ENCODE data around the gene STX4.

STX4 gene

DNA sequence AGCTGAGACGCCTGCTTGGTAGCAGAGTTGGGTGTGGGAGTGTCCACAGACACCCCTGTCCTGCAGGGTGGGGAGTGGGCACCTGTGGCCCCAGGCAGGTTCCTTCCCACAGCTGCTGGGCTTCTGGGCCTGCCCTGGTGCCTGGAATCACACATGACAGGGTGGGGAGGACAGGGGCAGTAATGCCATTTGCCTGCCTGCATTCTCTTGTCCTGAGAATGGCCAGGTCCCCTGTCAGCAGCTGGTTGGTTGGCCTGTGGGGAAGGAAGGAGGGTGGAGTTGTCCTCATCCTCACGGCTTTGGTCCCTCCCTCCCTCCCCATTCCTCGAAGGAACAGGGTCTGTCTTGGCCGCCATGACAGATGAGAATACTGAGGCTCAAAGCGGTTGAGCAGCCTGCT, 50.2 kb downstream of the STX4 start:
- H3K27me3 ChIP-seq (ENCODE audit: control insufficient read depth, insufficient read depth, low read length): no peaks in the 10 kb centered on the region
- no peaks in the 10 kb centered on the region for H3K9me3 ChIP-seq (ENCODE audit: control insufficient read depth, low read depth, low read length)
- no peaks in the 10 kb centered on the region for H3K4me1 ChIP-seq (ENCODE audit: control insufficient read depth, low read depth, low read length)
- H3K36me3 ChIP-seq (ENCODE audit: control insufficient read depth, low read depth, low read length): peaks cover 27% of the 10 kb centered on the region
- H3K4me3 ChIP-seq (ENCODE audit: low read length): no peak overlapping the region
- no peak overlapping the region for H3K27ac ChIP-seq (ENCODE audit: low read length)
- H3K9ac ChIP-seq (ENCODE audit: low read length): no peak overlapping the region

DNA sequence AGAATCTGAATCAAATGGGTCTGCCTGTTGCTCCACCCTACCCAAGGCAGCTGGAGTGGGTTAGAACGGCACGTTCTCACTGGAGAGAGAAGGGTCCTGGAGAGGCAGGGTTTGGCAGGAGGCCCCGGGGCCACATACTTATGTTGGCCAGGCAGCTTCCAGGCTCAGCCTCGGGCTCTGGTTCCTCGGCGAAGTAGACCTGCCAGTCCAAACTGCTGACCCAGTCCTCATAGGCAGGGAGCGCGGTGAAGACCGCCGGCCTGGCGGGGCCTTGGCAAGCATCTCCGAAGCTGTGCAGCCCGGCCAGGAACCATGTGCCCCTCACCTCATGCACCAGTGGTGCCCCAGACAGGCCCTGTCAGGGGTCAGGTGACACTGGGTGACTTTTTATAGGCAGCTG, 50.6 kb downstream of the STX4 start:
- H3K4me1 ChIP-seq (ENCODE audit: control insufficient read depth, low read depth, low read length): no peaks in the 10 kb centered on the region
- peaks cover 23% of the 10 kb centered on the region for H3K36me3 ChIP-seq (ENCODE audit: control insufficient read depth, low read depth, low read length)

DNA sequence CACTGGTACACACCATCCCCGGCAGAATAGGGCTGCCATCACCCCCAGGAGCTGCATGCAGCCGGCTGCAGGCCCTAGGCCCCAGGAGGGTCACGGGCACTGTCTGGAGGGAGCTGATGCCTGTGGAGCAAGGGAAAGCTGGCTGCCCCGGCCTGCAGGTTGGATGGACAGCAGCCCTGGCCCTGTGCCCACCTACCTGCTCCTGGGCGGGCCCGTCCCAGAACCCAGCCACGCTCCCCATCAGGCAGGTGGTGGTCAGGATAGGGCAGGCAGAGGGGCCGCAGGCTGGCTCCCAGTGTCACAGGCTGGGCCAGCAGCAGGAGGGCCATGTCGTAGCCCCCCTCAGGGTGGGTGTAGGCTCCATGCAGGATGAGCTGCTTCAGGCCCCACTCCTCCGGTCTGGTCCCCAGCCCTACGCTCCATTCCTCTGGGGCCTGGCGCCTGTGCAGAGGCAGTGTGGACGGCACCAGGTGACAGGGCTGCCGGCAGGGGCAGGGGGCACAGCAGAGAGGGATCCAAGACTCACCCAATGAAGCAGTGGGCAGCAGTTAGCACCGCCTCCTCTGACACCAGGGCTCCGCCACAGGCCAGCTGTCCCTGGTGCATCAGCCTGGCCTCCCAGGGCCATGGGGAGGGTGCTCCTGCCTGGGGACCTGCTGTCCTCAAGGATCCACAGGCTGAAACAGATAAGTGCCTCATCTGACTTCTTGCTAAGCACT, 51.4 kb downstream of the STX4 start:
- Histone ChIP-seq H3K4me3 (ENCODE audit: low read length) (no peak overlapping the region), H3K36me3 (ENCODE audit: control insufficient read depth, low read depth, low read length) (peaks cover 16% of the 10 kb centered on the region), H3K27ac (ENCODE audit: low read length) (no peak overlapping the region), H3K9ac (ENCODE audit: low read length) (no peak overlapping the region), H3K27me3 (ENCODE audit: control insufficient read depth, insufficient read depth, low read length) (no peaks in the 10 kb centered on the region), H3K4me1 (ENCODE audit: control insufficient read depth, low read depth, low read length) (no peaks in the 10 kb centered on the region), H3K9me3 (ENCODE audit: control insufficient read depth, low read depth, low read length) (no peaks in the 10 kb centered on the region)

More for the DNA sequence above, 50.6 kb downstream of the STX4 start:
- H3K4me3 ChIP-seq (ENCODE audit: low read length): no peak overlapping the region
- H3K27ac ChIP-seq (ENCODE audit: low read length): no peak overlapping the region
- no peaks in the 10 kb centered on the region for H3K27me3 ChIP-seq (ENCODE audit: control insufficient read depth, insufficient read depth, low read length)
- no peak overlapping the region for H3K9ac ChIP-seq (ENCODE audit: low read length)
- no peaks in the 10 kb centered on the region for H3K9me3 ChIP-seq (ENCODE audit: control insufficient read depth, low read depth, low read length)

DNA sequence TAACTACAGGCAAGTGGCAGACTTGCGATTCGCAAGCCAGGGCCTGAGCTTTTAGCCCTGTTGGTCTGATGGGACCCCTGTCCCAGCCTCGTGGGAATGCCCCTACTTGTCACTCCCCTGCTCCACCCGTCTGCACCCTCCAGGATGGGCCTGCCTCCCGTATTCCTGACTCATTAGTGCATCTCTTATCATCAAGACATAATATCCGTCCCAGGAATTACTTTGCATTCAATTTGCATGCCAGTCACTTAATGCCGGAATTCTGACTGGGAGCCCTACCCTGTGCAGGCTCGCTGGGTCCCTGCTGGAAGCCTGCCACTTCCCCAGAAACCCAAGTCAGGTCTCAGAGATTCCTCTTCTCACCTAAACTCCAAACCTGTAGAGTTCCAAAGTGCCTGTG, 52.1 kb downstream of the STX4 start:
- no peak overlapping the region for H3K4me3 ChIP-seq (ENCODE audit: low read length)
- peaks cover 14% of the 10 kb centered on the region for H3K36me3 ChIP-seq (ENCODE audit: control insufficient read depth, low read depth, low read length)

DNA sequence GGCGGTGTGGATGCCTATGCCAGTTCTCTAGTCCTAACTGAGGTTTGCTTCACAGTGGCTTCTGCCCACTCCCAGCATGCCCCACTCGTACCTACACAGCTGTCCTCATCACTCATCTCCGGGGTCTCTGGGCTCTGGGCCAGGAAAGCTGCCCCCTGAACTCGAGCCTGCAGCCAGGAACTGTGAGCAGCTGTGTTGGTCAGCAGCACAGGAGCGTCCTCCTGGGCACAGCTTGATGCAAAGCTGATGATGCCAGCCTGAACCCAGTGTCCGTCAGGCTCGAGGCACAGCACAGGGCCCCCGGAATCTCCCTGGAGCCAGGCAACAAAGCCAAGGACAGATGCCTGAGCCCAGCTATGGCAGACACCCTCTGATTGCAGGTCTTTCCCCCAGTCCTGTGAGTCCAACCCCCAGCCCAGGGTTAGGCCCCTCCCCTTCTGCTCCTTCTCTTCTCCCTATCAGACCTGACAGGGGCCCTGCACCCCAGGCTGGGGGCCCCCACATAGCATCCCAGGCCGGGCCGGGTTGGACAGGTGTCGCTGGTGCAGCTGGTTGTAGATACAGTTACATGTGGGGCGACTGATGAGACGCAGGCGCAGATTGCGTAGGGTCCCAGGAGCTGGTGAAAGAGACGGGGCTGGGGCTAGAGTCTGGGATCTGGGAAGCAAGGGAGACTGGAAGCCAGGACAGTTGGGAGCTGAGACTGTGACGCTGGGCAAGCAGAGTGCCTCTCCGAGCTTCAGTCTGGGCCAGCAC, 52.7 kb downstream of the STX4 start:
- Histone ChIP-seq H3K9ac (ENCODE audit: low read length) (no peak overlapping the region), H3K4me1 (ENCODE audit: control insufficient read depth, low read depth, low read length) (no peaks in the 10 kb centered on the region), H3K27ac (ENCODE audit: low read length) (no peak overlapping the region), H3K4me3 (ENCODE audit: low read length) (no peak overlapping the region), H3K27me3 (ENCODE audit: control insufficient read depth, insufficient read depth, low read length) (no peaks in the 10 kb centered on the region), H3K36me3 (ENCODE audit: control insufficient read depth, low read depth, low read length) (peaks cover 14% of the 10 kb centered on the region), H3K9me3 (ENCODE audit: control insufficient read depth, low read depth, low read length) (no peaks in the 10 kb centered on the region)

More for the DNA sequence above, 52.1 kb downstream of the STX4 start:
- Histone ChIP-seq H3K4me1 (ENCODE audit: control insufficient read depth, low read depth, low read length) (no peaks in the 10 kb centered on the region), H3K27ac (ENCODE audit: low read length) (no peak overlapping the region), H3K27me3 (ENCODE audit: control insufficient read depth, insufficient read depth, low read length) (no peaks in the 10 kb centered on the region), H3K9ac (ENCODE audit: low read length) (no peak overlapping the region), H3K9me3 (ENCODE audit: control insufficient read depth, low read depth, low read length) (no peaks in the 10 kb centered on the region)

DNA sequence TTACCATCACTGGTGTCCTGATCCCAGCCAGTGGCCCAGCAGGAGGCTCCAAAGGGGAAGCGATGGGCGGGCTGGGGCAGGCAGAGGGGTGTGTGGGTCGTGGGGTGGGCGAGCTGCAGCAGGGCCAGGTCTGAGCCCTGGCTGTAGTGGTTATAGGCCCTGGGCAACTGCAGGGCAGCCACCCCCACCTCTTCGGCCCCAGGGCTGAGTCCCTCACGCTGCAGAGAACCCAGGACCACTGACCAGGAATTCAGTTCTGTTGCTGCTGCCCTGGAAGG, 53.2 kb downstream of the STX4 start:
- no peaks in the 10 kb centered on the region for H3K9me3 ChIP-seq (ENCODE audit: control insufficient read depth, low read depth, low read length)
- no peak overlapping the region for H3K27ac ChIP-seq (ENCODE audit: low read length)
- H3K27me3 ChIP-seq (ENCODE audit: control insufficient read depth, insufficient read depth, low read length): no peaks in the 10 kb centered on the region
- H3K4me3 ChIP-seq (ENCODE audit: low read length): no peak overlapping the region
- H3K4me1 ChIP-seq (ENCODE audit: control insufficient read depth, low read depth, low read length): no peaks in the 10 kb centered on the region
- H3K36me3 ChIP-seq (ENCODE audit: control insufficient read depth, low read depth, low read length): peaks cover 17% of the 10 kb centered on the region
- no peak overlapping the region for H3K9ac ChIP-seq (ENCODE audit: low read length)

DNA sequence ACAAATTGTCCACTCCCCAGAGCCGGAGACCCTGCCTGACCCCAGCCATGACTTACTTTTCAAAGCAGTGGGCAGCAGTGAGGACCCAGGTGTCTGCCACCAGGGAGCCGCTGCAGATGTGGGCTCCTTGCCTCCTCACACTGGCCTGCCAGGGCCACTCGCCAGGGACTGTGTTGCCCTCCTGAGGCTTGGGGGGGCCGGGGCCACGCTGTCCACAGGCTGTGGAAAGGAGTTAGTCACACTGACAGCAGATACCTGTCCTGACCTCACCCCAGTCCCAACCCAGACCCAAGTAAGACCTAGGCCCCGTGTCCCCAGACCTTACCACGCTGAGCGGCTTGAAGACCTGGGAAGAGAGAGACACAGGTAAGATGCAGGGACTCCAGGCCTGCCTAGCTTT, 54.1 kb downstream of the STX4 start:
- H3K4me3 ChIP-seq (ENCODE audit: low read length): no peak overlapping the region
- H3K36me3 ChIP-seq (ENCODE audit: control insufficient read depth, low read depth, low read length): peaks cover 17% of the 10 kb centered on the region
- H3K9ac ChIP-seq (ENCODE audit: low read length): no peak overlapping the region
- no peaks in the 10 kb centered on the region for H3K4me1 ChIP-seq (ENCODE audit: control insufficient read depth, low read depth, low read length)
- H3K9me3 ChIP-seq (ENCODE audit: control insufficient read depth, low read depth, low read length): no peaks in the 10 kb centered on the region
- H3K27ac ChIP-seq (ENCODE audit: low read length): no peak overlapping the region
- H3K27me3 ChIP-seq (ENCODE audit: control insufficient read depth, insufficient read depth, low read length): no peaks in the 10 kb centered on the region

DNA sequence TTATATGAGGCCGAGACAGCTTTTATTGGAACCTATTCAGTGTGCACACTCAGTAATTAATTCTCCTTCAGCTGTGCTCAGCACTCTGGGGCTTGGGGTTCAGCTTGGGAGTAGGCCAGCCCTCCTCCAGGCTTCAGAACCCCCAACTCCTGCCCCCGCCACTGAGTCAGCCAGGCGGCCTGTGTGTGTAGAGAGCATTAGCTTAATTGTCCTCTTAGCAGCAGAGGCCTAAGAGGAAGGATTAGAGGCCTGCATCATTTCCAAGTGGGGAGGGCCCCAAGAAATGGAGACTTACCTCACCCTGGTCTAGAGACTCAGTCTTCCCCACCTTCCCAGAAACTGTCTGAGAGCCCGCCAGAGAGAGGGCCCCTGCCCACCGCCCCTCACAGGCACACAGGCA, 54.6 kb downstream of the STX4 start:
- Histone ChIP-seq H3K4me1 (ENCODE audit: control insufficient read depth, low read depth, low read length) (no peaks in the 10 kb centered on the region), H3K27me3 (ENCODE audit: control insufficient read depth, insufficient read depth, low read length) (no peaks in the 10 kb centered on the region), H3K36me3 (ENCODE audit: control insufficient read depth, low read depth, low read length) (peaks cover 17% of the 10 kb centered on the region), H3K9ac (ENCODE audit: low read length) (no peak overlapping the region), H3K4me3 (ENCODE audit: low read length) (no peak overlapping the region), H3K9me3 (ENCODE audit: control insufficient read depth, low read depth, low read length) (no peaks in the 10 kb centered on the region), H3K27ac (ENCODE audit: low read length) (no peak overlapping the region)

DNA sequence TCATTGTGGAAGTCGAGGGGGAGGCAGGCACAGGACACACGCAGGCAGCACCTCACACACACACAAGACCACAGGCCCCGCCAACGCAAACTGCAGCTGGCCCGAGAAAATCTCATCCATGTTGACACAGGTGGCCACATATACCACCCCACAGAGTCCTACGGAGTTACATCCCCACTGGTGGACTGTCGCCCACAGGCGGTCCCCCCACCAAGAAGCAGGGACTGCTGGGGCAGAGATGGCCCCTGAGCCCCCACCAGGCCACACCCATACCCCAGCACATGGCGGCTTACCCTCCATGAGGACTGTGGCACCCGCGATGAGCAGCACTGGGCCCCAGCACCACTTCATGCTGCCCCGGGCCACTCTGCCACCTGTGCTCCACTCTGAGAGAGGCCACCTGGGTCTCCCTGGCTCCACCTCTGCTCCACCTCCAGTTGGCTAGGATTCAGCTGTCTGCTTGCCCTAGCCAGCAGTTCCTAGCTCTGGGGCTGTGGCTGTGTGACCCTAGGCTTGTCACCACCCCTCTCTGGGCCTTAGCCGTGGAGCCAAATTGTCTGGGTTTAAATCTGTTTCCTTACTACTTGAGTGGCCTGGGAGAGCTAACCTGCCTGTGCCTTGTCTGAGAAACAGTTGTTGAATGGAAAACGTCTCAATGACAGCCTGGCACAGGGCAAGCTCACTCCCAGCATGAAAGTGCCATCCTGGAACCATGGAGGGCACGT, 55.3 kb downstream of the STX4 start, which contains the start of gene PRSS53:
Gene PRSS53 (minus strand): TSS at position 485 of the 725 bp plus-strand sequence. CDS start 134 bp downstream, at position 351.
- Histone ChIP-seq H3K36me3 (ENCODE audit: control insufficient read depth, low read depth, low read length) (peaks cover 17% of the 10 kb centered on the region), H3K9me3 (ENCODE audit: control insufficient read depth, low read depth, low read length) (no peaks in the 10 kb centered on the region), H3K27me3 (ENCODE audit: control insufficient read depth, insufficient read depth, low read length) (no peaks in the 10 kb centered on the region), H3K9ac (ENCODE audit: low read length) (no peak within 1 kb of the TSS), H3K4me1 (ENCODE audit: control insufficient read depth, low read depth, low read length) (no peaks in the 10 kb centered on the region), H3K27ac (ENCODE audit: low read length) (no peak within 1 kb of the TSS), H3K4me3 (ENCODE audit: low read length) (no peak within 1 kb of the TSS)

DNA sequence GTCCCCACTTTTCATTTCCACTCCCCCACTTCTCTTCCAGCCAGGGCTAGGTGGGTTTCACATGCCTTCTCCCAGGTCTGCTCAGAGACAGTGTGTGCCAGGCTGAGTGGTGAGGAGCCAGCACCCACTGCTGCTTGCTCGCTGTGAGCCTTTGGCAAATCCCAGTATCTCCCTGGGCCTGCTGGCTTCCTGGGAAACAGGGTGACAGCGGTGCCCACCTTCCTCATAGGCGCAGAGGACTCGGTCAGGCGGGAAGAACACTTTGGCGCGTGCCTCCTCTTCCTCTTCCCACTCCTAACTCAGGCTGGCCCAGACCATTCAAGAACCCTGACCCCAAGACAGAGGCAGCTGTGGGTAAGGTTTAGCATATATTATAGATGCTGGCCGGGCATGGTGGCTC, 55.8 kb downstream of the STX4 start:
- H3K36me3 ChIP-seq (ENCODE audit: control insufficient read depth, low read depth, low read length): peaks cover 17% of the 10 kb centered on the region
- H3K27me3 ChIP-seq (ENCODE audit: control insufficient read depth, insufficient read depth, low read length): no peaks in the 10 kb centered on the region
- no peaks in the 10 kb centered on the region for H3K4me1 ChIP-seq (ENCODE audit: control insufficient read depth, low read depth, low read length)
- H3K9me3 ChIP-seq (ENCODE audit: control insufficient read depth, low read depth, low read length): no peaks in the 10 kb centered on the region
- H3K27ac ChIP-seq (ENCODE audit: low read length): no peak overlapping the region
- H3K4me3 ChIP-seq (ENCODE audit: low read length): no peak overlapping the region
- H3K9ac ChIP-seq (ENCODE audit: low read length): no peak overlapping the region
